HG03025 (cell line): ENCODE data around the gene REXO4.
"Not testable (repeated sequence)": the region's sequence is repeated elsewhere in the genome, so short reads cannot be mapped to it uniquely, and the experiment has no call there.

ENCODE experiments used
- ATAC-seq: cut with Tn5 transposase; IDR thresholded peaks from one replicate; pipeline ENCODE4 v1.9.1; 2021; ENCODE audit warnings: mild to moderate bottlenecking, moderate library complexity; ENCODE audit not compliant: unreplicated experiment, low FRiP score

REXO4 gene

DNA sequence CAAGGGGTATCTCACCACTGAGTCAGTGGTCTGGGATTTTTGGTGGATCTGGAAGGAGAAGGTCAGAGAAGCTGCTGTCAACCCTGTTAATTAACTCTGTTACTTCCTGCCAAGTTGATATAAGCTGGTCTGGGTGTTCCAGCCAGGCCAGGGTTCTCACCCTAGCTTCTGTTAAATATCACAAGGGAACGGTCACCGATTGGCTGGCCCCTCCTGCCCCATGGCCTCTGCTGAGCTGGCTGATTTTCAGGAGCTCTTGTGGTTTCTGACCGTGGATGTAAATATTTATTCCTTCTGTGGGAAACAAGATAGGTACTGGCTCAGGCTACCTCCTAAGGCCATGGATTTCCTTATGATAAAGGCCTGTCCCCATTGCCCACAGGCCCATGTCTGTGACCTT lies 5.4 kb upstream of the REXO4 start:
- ATAC-seq: no peak

- no peak for ATAC-seq
These were observed 4.1 kb upstream of the REXO4 start, which contains the start of gene ADAMTS13 for GRCh38 chr9:133421615-133422542. Gene ADAMTS13 (plus strand): TSS chr9:133422367. CDS start chr9:133422444, 77 bp downstream.

DNA sequence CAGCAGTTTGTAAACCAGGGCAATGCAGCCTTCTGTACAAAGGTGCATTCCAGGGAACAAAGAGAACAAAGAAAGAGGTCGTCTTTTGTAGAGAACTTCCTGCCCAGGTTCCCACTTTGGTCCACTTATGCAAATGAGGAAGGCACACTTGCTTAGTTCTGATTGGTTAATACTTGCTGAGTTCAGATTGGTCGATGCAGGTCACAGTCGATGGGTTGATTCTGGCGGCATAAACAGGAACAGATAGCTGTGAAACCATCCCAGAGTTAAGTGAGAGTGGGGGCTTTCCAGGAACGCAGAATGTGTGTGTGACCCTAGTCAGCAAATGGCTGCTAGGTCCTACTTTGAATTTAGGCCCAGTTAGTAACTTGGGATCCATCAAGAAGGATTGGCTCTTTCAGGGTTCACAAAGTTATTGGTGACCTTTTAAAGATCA lies 2.6 kb upstream of the REXO4 start:
- ATAC-seq: no peak

GRCh38 chr9:133419005-133419404 lies 1.2 kb upstream of the REXO4 start:
- no peak for ATAC-seq

DNA sequence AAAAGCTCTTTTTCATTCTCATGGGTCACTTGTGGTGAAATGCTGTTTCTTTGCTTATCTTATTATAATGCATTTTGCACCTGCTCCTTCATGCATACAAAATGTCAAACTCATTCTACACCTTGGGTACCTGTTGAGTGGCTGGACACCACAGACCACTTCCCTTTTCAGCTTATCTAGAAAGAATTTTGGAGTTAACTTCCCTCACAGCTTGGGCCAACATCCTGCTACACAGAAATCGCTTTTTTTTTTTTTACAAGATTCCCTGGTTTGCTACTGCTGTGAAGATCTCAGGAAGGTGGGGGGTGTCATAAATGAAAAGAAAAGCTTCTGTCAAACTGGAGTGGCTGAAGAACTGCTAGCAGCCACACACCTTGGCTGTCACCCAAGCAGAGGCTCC lies 2.6 kb downstream of the REXO4 start:
- ATAC-seq: no peak

- no peak for ATAC-seq
These were observed 9.8 kb downstream of the REXO4 start for GRCh38 chr9:133408042-133408441.

GRCh38 chr9:133406480-133407307 lies 11.1 kb downstream of the REXO4 start:
- ATAC-seq: no peak

DNA sequence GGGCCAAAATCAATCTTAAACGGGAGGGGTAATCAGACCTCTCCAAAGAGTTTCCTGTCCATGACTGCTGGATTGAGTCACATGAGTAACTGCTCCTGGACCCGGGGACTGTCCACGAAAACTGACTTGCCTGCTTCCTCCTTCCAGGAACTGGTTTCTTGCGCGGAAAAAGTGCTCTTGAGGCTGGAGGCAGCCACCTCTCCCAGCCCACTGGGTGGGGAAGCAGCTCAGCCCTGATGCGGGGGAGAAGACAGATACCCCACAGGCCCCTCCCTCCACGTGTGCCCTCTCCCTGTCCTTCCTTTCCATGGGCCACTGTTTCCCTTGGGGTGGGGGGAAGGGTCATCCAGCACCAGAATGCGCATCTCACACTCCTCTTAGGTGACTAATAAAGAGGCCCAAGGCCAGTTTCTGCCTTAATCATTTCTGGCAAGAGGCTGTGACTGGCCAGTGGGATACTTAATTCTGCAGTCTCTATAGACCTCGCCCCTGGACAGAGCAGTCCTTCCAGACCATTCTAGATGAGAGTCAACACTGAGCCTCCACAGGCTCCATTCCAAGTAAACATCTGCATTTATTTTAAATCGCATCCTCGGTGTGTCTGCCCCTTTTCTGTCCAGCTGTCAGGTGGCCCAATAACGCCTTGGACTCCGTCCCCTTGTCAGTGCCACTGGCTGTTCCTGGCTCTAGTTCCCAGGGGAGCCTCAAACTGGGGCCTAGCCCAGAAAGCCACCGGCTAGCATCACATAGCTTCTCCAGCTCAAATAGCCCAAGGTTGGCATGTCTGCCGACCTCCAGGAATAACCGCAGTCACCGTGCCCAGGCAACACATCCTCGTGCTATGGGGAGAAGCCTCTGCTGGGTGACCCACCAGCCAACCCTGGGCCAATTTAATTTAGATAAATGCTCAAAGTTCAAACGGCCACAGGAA lies 12.0 kb downstream of the REXO4 start:
- ATAC-seq: no peak

DNA sequence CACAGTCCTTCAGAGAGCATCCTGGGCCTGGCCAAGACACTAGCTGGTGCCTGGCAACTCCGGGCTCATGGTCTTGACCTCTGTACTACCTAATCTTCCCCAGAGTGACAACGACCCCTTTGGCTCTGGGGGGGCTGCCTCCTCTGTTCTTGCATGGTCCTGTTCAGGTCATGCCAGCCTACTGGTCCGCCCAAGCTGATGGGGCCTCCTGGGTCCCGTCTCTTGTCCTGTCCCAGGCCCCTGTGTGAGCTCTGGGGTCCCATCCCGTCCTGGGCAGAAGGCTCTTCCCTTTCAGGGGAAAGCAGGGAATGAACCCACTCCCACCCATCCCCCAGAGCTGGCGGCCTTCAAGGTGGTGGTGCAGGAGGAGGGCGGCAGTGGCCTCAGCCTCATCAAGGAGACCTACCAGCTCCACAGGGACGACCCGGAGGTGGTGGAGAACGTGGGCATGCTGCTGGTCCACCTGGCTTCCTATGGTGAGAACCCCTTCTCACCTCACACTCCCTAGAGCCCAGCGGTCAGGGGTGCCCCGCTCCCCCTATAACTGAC lies 13.3 kb downstream of the REXO4 start:
- ATAC-seq: no peak

DNA sequence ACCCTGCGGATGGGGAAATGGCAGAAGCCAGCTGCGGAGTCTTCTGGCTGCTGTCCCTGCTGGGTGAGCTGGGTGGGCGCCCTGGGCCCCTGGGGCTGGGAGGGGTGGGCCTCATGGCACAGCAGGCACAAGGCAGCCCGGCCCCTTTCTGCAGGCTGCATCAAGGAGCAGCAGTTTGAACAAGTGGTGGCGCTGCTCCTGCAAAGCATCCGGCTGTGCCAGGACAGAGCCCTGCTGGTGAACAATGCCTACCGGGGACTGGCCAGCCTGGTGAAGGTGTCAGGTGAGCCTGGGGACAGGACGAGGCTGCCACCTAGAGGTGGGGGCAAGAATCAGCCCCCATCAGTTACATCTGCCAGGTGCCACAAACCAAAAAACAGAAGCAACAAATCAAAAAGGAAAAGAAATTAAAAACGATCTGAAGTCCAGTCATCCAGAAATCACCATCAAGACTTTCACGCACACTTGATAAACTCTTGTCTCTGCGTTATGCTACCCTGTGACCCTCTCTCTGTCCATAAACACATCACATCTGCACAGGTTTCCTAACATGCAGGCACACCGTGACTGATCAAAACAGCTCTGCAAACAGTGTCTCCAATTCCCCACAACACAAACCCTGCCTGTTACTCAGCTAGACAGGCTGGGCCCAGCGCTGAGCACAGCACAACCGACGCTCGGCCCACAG lies 13.9 kb downstream of the REXO4 start:
- ATAC-seq: no peak

DNA sequence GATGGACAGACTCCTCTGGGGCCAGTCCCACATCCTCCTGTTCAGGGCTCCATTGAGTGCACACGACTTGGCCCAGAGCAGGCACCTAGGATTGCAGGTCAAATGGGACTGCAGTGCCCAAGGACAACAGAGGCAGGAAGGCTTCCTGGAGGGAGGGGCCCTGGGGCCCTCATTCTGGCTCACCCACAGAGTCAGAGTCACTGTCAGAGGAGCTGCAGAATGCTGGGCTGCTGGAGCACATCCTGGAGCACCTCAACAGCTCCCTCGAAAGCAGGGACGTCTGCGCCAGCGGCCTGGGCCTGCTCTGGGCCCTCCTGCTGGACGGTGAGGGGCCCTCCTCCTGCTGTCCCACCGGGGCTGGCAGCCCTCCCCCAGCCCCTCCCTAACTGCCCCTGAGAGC lies 15.1 kb downstream of the REXO4 start:
- no peak for ATAC-seq

DNA sequence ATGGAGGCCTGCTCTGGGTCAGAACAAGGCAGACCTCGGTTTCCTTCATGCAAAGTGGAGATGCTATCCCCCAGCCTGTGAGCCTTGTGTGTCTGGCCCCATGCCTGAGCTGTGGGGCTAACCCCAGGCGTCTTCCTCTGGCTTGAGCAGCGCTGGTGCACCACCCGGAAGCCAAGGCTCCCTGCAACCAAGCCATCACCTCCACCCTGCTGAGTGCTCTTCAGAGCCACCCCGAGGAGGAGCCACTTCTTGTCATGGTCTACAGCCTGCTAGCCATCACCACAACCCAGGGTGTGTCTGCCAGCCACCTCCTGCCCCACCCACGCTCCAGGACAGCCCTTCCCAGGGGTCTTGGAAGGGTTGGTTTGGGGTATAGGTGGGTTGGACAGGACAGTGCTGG lies 16.2 kb downstream of the REXO4 start:
- ATAC-seq: no peak

DNA sequence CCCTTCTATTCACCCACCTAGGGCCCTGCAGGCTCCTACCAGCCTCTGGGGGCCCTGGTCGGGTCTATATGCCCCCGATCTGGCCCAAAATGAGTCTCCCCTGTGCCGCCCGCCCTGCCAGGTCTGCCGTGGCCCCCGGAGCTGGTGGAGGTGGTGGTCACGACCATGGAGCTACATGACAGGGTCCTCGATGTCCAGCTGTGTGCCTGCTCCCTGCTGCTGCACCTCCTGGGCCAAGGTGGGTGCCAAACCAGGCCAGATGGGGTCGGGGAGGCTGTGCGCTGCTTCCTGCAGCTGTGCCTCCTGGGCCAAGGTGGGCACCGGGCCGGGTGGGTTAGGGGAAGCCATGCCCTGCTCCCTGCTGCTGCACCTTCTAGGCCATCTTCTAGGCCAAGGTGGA lies 17.5 kb downstream of the REXO4 start:
- no peak for ATAC-seq

DNA sequence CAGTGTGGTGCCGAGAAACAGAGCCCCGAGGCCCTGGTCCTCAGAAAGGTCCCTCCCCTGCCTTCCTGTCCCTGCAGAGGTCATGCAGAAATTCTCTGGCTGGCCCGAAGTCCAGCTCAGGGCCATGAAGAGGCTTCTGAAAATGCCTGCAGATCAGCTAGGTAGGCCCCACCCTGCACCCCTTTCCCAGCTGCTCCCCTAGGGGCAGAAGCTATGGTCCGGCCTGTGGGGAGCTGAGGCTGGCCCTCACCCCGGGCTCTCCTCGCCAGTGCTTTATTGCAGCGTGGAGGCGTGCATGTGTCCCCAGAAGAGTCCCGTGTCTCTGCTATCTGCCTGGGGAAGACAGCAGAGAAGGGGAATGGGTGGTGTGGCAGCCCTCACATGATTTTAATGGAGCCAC lies 19.9 kb downstream of the REXO4 start:
- ATAC-seq: no peak

DNA sequence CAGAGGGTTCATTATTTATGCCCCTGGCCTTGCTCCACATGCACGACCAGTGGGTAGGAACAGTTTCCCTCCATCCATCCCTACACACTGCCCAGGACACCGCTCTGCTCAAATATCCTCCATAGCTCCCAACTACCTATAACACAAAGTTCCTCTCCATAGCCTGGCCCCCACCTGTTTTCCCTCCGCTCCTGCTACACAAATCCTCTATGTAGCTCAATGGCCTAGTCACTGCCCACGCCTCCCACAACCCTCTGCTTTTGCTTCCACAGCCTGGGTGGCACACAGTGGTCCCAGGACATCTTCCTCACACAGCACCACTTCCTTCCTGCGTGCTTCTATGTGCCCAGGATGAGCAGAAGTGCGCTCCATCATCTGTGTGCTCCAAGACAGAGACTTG lies 20.4 kb downstream of the REXO4 start:
- no peak for ATAC-seq

- no peak for ATAC-seq
These were observed 20.9 kb downstream of the REXO4 start for GRCh38 chr9:133396952-133397351.

- no peak for ATAC-seq
These were observed 23.0 kb downstream of the REXO4 start for GRCh38 chr9:133394687-133395271.

DNA sequence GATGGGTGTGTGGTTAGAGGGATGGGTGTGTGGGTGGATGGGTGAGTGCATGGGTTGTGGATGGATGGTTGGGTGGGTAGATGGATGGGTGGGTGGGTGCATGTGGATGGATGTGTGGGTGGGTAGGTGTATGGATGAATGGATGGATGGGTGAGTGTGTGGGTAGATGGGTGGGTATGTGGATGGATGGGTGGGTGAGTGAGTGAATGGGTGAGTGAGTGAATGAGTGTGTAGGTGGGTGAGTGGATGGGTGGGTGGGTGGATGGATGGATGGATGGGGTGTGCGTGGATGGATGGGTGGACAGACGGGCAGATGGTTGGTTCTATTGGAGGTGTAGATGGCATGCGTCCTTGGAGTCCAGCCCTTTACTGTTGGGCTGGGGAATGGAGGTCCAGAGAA lies 24.4 kb downstream of the REXO4 start:
- ATAC-seq: no peak

DNA sequence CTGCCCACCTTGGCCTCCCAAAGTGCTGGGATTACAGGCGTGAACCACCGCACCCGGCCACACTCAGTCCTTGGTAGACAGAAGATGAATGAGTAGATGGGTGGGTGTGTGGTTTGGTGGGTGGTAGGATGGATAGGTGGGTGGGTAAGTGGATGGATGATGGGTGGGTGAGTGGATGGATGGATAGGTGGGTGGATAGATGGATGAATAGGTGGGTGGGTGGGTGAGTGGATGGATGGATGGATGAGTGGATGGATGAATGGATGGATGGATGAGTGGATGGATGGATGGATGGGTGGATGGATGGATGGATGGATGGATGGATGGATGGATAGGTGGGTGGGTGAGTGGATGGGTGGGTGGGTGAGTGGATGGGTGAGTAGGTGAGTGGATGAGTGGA lies 25.5 kb downstream of the REXO4 start:
- not testable (repeated sequence) for ATAC-seq
